ENCODE measurements around the gene SPANXA2.
"Not testable (repeated sequence)": the region's sequence is repeated elsewhere in the genome, so short reads cannot be mapped to it uniquely, and the experiment has no call there.

The SPANXA2 gene

GRCh38 chrX:141589408-141589807 is at the start of gene SPANXA2:
Gene SPANXA2, plus strand, starts transcription at chrX:141589708. Its CDS starts 60 bp downstream, at chrX:141589768.
- not testable (repeated sequence) for DNase-seq (ENCODE audit: low read depth in 2 of 2)

GRCh38 chrX:141542551-141542950 is 47.0 kb upstream of the SPANXA2 start:
- not testable (repeated sequence) for DNase-seq (ENCODE audit: low read depth in 2 of 2)

- not testable (repeated sequence) for DNase-seq (ENCODE audit: low read depth in 2 of 2)
Observed at GRCh38 chrX:141584638-141585037, 4.9 kb upstream of the SPANXA2 start, which contains the start of gene SPANXA1. Gene SPANXA1, minus strand, starts transcription at chrX:141584738. Its CDS starts 60 bp downstream, at chrX:141584678.

GRCh38 chrX:141609111-141609510 is 19.6 kb downstream of the SPANXA2 start:
- DNase-seq (ENCODE audit: low read depth in 2 of 2), result no peak

DNA sequence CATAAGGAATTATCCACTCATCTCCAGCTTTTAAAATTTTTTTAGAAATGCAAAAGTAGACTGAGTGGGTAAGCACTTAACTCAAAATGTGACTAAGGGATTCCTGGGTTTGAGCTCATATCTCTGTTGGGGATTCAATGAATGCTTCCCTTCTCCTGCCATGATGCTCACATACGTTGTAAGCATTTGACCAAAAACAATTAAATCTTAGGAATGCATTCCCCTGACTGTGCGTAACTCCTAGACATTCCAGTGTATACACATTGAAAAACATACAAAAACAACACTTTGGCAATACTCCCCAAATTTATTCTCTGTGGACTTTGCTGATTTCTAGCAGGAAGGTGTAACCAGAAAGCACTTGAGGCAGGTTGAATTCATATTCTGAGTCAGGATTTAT is 29.8 kb downstream of the SPANXA2 start:
- no peak for DNase-seq (ENCODE audit: low read depth in 2 of 2)

DNA sequence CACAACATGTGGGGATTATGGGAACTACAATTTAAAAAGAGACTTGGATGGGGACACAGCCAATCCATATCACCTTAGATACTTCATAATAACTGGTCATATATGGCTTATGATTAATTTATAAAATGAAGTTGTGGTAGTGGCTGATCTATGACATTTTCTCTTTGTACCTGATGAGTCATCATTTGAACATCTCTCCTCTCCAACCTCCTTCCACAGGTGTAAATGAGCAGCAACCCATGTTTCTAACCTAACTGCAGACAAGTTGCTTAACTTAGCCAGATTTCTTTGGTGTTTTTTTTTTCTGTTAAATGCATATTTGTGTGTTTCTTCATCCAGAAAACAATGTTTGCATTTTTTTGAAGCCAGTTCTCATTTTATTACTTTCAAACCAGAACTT is 42.6 kb downstream of the SPANXA2 start:
- DNase-seq (ENCODE audit: low read depth in 2 of 2), result no peak

GRCh38 chrX:141638550-141638949 is 49.0 kb downstream of the SPANXA2 start:
- DNase-seq (ENCODE audit: low read depth in 2 of 2), result no peak
